CD4-positive, alpha-beta T cell treated with Interferon alpha-2 for 1 hour (primary cell): ENCODE data around the gene NOVA2.
A peak's percentile ranks its signal among the peaks of the same experiment; 100 is the strongest.
"Not testable (repeated sequence)": the region's sequence is repeated elsewhere in the genome, so short reads cannot be mapped to it uniquely, and the experiment has no call there.

ENCODE experiments used
- DNase-seq, 2 donors: peaks; one replicate each; pipeline ENCODE4 v3.0.0-alpha.2; 2020 to 2022

The NOVA2 gene

GRCh38 chr19:45920458-45920857 is 53.2 kb downstream of the NOVA2 start:
- no peak for DNase-seq

GRCh38 chr19:45919678-45920077 is 54.0 kb downstream of the NOVA2 start:
- no peak for DNase-seq

- no peak for DNase-seq
Measured at GRCh38 chr19:45918721-45919120, 54.9 kb downstream of the NOVA2 start.

GRCh38 chr19:45917421-45918091 is 56.1 kb downstream of the NOVA2 start:
- DNase-seq = no peak

- DNase-seq = no peak
Measured at GRCh38 chr19:45913874-45914830, 59.5 kb downstream of the NOVA2 start, which contains the start of gene NANOS2. TSS of gene NANOS2 (minus strand) at chr19:45914778. CDS start at chr19:45914693, 85 bp downstream.

GRCh38 chr19:45911291-45911690 is 62.4 kb downstream of the NOVA2 start:
- no peak for DNase-seq

- DNase-seq = no peak
Measured at GRCh38 chr19:45908956-45909355, 64.7 kb downstream of the NOVA2 start.

GRCh38 chr19:45906221-45906620 is 67.4 kb downstream of the NOVA2 start:
- DNase-seq = no peak

- no peak for DNase-seq
Measured at GRCh38 chr19:45905011-45905410, 68.7 kb downstream of the NOVA2 start.

- peak; percentile 99 for DNase-seq
Measured at GRCh38 chr19:45902651-45903625, 70.7 kb downstream of the NOVA2 start.

GRCh38 chr19:45901912-45902650 is 71.6 kb downstream of the NOVA2 start, which contains the start of gene MYPOP:
TSS of gene MYPOP (minus strand) at chr19:45902613. CDS start at chr19:45901773, 840 bp downstream.
- DNase-seq = no peak

GRCh38 chr19:45901432-45901911 is 72.2 kb downstream of the NOVA2 start:
- peak; percentile 22 to 41 for DNase-seq

GRCh38 chr19:45900738-45901431 is 72.8 kb downstream of the NOVA2 start:
- DNase-seq = no peak

GRCh38 chr19:45899919-45900589 is 73.6 kb downstream of the NOVA2 start:
- no peak for DNase-seq

GRCh38 chr19:45899253-45899652 is 74.4 kb downstream of the NOVA2 start:
- no peak for DNase-seq

- DNase-seq = no peak
Measured at GRCh38 chr19:45897261-45897812, 76.3 kb downstream of the NOVA2 start.

GRCh38 chr19:45895983-45896599 is 77.6 kb downstream of the NOVA2 start:
- DNase-seq = not testable (repeated sequence)

GRCh38 chr19:45895519-45895972 is 78.1 kb downstream of the NOVA2 start:
- DNase-seq = no peak

- no peak for DNase-seq
Measured at GRCh38 chr19:45890877-45891276, 82.8 kb downstream of the NOVA2 start.
